WTC11 (cell line): Measurements from ENCODE around the gene DALRD3. TPM values are rescaled to one million over a fixed set of nuclear protein-coding genes. Genes with fewer than 3 reads are reported as not detected.

Experiments used
- ATAC-seq: fragments of 200-7000 bp; cut with Tn5 transposase; 2 replicates; pipeline ENCODE4 v1.10.0; 2021; ENCODE audit warnings: mild to moderate bottlenecking, moderate library complexity
- CTCF ChIA-PET: fragments of 300-600 bp; sonication (Branson Sonifier 250); formaldehyde crosslinking; loops from one replicate; lab custom pipeline; 2021; ENCODE audit warnings: antibody characterized with exemption; lab: Charles Lee
- POLR2A ChIA-PET: fragments of 350-600 bp; sonication (Branson Sonifier 250); formaldehyde crosslinking; loops from one replicate; lab custom pipeline; 2021; ENCODE audit warnings: antibody characterized with exemption; lab: Charles Lee
- DNase-seq: peaks from one replicate; pipeline ENCODE4 v3.0.0; 2021; ENCODE audit warnings: low spot score
- H3K27ac Mint-ChIP-seq: 2 replicates; pipeline ENCODE4 v1.8.0; 2021; ENCODE audit warnings: mixed read lengths
- H3K27me3 Mint-ChIP-seq: 2 replicates; pipeline ENCODE4 v1.8.0; 2021; ENCODE audit warnings: low read depth, mild to moderate bottlenecking, moderate library complexity, mixed read lengths
- H3K36me3 Mint-ChIP-seq: 2 replicates; pipeline ENCODE4 v1.8.0; 2021; ENCODE audit warnings: mixed read lengths
- H3K4me1 Mint-ChIP-seq: 2 replicates; pipeline ENCODE4 v1.8.0; 2022; ENCODE audit warnings: mixed read lengths
- H3K4me3 Mint-ChIP-seq: 2 replicates; pipeline ENCODE4 v1.8.0; 2021; ENCODE audit warnings: mild to moderate bottlenecking, moderate library complexity, mixed read lengths
- H3K9me3 Mint-ChIP-seq: 2 replicates; pipeline ENCODE4 v1.8.0; 2021; ENCODE audit warnings: mixed read lengths
- CREM ChIP-seq: sonication (generic); formaldehyde crosslinking; IDR thresholded peaks from 2 replicates; pipeline ENCODE4 v1.8.1; 2022; ENCODE audit warnings: mild to moderate bottlenecking, missing genetic modification reagents, moderate library complexity
- ELF4 ChIP-seq: sonication (generic); formaldehyde crosslinking; IDR thresholded peaks from 2 replicates; pipeline ENCODE4 v1.8.1; 2022; ENCODE audit warnings: low read depth, mild to moderate bottlenecking, moderate library complexity, missing genetic modification reagents
- HMGA2 ChIP-seq: fragments of 250-450 bp; sonication (Bioruptor Pico); IDR thresholded peaks from 2 replicates; pipeline ENCODE4 v1.4.0; 2021; ENCODE audit warnings: mild to moderate bottlenecking, moderate library complexity
- MXD4 ChIP-seq: fragments of 250-450 bp; sonication (Bioruptor Pico); IDR thresholded peaks from 2 replicates; pipeline ENCODE4 v1.8.0; 2021; ENCODE audit warnings: mild to moderate bottlenecking, moderate library complexity, borderline replicate concordance
- MYBL2 ChIP-seq: sonication (generic); formaldehyde crosslinking; IDR thresholded peaks from 2 replicates; pipeline ENCODE4 v1.8.1; 2023; ENCODE audit warnings: mild to moderate bottlenecking, moderate library complexity, missing genetic modification reagents
- NFE2L1 ChIP-seq: sonication (generic); formaldehyde crosslinking; IDR thresholded peaks from 2 replicates; pipeline ENCODE4 v1.8.1; 2023; ENCODE audit warnings: missing genetic modification reagents
- PRRX2 ChIP-seq: fragments of 250-450 bp; sonication (Bioruptor Pico); IDR thresholded peaks from 2 replicates; pipeline ENCODE4 v1.8.0; 2021; ENCODE audit warnings: mild to moderate bottlenecking
- SMAD4 ChIP-seq: sonication (generic); formaldehyde crosslinking; IDR thresholded peaks from 2 replicates; pipeline ENCODE4 v1.8.0; 2022; ENCODE audit warnings: mild to moderate bottlenecking, missing genetic modification reagents
- SOX15 ChIP-seq: fragments of 250-450 bp; sonication (Bioruptor Pico); IDR thresholded peaks from 2 replicates; pipeline ENCODE4 v1.9.0; 2021; ENCODE audit warnings: mild to moderate bottlenecking
- TEAD1 ChIP-seq: sonication (generic); formaldehyde crosslinking; IDR thresholded peaks from 2 replicates; pipeline ENCODE4 v1.8.0; 2022; ENCODE audit warnings: mild to moderate bottlenecking, missing genetic modification reagents
- ZNF121 ChIP-seq: sonication (generic); formaldehyde crosslinking; IDR thresholded peaks from 2 replicates; pipeline ENCODE4 v1.8.0; 2023; ENCODE audit warnings: missing genetic modification reagents
- ZNF219 ChIP-seq: sonication (generic); formaldehyde crosslinking; IDR thresholded peaks from 2 replicates; pipeline ENCODE4 v1.8.0; 2023; ENCODE audit warnings: missing genetic modification reagents, mild to moderate bottlenecking, borderline replicate concordance
- ZNF232 ChIP-seq: sonication (generic); formaldehyde crosslinking; IDR thresholded peaks from 2 replicates; pipeline ENCODE4 v1.8.0; 2022; ENCODE audit warnings: mild to moderate bottlenecking, missing genetic modification reagents
- ZNF416 ChIP-seq: fragments of 250-450 bp; sonication (Bioruptor Pico); IDR thresholded peaks from 2 replicates; pipeline ENCODE4 v1.9.0; 2021; ENCODE audit warnings: mild to moderate bottlenecking, inconsistent platforms
- ZNF671 ChIP-seq: fragments of 250-450 bp; sonication (Bioruptor Pico); IDR thresholded peaks from 2 replicates; pipeline ENCODE4 v1.8.0; 2021; ENCODE audit warnings: mild to moderate bottlenecking
- total RNA-seq: library from RNA; stranded (reverse); gene quantifications from 3 replicates; pipeline ENCODE4 v1.2.3, GENCODE V29; 2021
- TF ChIP-seq, protein P1 (sequence below): sonication (generic); formaldehyde crosslinking; IDR thresholded peaks from 2 replicates; pipeline ENCODE4 v1.8.0; 2022; ENCODE audit warnings: mild to moderate bottlenecking, missing genetic modification reagents
- TF ChIP-seq, protein P2 (sequence below): sonication (generic); formaldehyde crosslinking; IDR thresholded peaks from 2 replicates; pipeline ENCODE4 v1.8.1; 2023; ENCODE audit warnings: mild to moderate bottlenecking, moderate library complexity, missing genetic modification reagents
- TF ChIP-seq, protein P3 (sequence below): sonication (generic); formaldehyde crosslinking; IDR thresholded peaks from 2 replicates; pipeline ENCODE4 v1.8.1; 2023; ENCODE audit warnings: mild to moderate bottlenecking, missing genetic modification reagents
- TF ChIP-seq, protein P4 (sequence below): sonication (generic); formaldehyde crosslinking; conservative IDR thresholded peaks from 2 replicates; pipeline ENCODE4 v1.8.1; 2022; ENCODE audit warnings: mild to moderate bottlenecking, missing genetic modification reagents
- TF ChIP-seq, protein P5 (sequence below): fragments of 250-450 bp; sonication (Bioruptor Pico); IDR thresholded peaks from 2 replicates; pipeline ENCODE4 v1.9.0; 2021; ENCODE audit warnings: mild to moderate bottlenecking, borderline replicate concordance

DALRD3 gene
- total RNA-seq, 1 experiment from 2014 or later = 41.4 TPM

DNA sequence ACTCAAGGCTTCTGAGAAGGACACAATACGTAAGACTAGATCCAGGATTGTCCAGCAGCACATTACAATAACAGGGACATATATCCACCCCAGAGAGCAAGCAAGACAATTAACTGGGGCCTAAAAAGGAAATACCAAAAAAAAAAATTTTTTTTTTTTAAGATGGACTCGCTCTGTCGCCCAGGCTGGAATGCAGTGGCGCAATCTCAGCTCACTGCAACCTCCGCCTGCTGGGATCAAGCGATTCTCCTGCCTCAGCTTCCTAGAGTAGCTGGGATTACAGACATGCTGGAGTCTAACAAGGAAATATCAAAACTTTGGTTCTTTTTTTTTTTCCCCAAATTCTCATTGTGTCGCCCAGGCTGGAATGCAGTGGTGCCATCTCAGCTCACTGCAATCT lies 39.6 kb upstream of the DALRD3 start (continued):
- TF ChIP-seq, protein P1, sequence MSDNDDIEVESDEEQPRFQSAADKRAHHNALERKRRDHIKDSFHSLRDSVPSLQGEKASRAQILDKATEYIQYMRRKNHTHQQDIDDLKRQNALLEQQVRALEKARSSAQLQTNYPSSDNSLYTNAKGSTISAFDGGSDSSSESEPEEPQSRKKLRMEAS (CRISPR knock-in tag) = no peak
- TF ChIP-seq ELF4 (CRISPR knock-in tag) = no peak
- no peak for TF ChIP-seq NFE2L1
- TF ChIP-seq ZNF671 (CRISPR knock-in tag) = no peak
- TF ChIP-seq, protein P2, sequence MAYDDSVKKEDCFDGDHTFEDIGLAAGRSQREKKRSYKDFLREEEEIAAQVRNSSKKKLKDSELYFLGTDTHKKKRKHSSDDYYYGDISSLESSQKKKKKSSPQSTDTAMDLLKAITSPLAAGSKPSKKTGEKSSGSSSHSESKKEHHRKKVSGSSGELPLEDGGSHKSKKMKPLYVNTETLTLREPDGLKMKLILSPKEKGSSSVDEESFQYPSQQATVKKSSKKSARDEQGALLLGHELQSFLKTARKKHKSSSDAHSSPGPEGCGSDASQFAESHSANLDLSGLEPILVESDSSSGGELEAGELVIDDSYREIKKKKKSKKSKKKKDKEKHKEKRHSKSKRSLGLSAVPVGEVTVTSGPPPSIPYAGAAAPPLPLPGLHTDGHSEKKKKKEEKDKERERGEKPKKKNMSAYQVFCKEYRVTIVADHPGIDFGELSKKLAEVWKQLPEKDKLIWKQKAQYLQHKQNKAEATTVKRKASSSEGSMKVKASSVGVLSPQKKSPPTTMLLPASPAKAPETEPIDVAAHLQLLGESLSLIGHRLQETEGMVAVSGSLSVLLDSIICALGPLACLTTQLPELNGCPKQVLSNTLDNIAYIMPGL (CRISPR knock-in tag) = no peak
- no peak for TF ChIP-seq MYBL2 (CRISPR knock-in tag)
- TF ChIP-seq PRRX2 = no peak

DNA sequence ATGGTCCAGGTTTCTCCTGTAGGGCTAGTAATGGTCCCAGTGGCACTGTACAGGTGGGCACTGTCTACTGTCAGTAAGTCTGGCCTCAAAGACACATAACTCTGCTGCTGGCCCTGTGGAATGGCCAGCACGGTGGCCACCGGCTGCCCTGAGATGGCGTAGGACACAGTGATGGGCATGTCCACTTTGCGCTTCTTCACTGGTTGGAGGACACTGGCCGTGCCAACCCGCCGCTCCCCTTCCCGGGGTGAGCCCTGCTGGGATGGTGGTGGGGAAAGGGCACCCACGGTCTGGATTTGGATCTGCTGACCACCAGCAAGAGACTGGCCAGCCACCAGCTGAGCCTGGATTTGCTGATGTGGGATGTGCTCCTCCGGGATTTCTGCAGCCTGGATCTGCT lies 38.9 kb upstream of the DALRD3 start:
- no peak overlapping the region for H3K27ac Mint-ChIP-seq
- ChIA-PET POLR2A (no interaction called here), CTCF (no interaction called here)
- peaks cover 51% of the 10 kb centered on the region for H3K36me3 Mint-ChIP-seq
- no peak for DNase-seq
- no peaks in the 10 kb centered on the region for H3K4me1 Mint-ChIP-seq
- H3K4me3 Mint-ChIP-seq = no peak overlapping the region
- no peak for TF ChIP-seq SOX15 (CRISPR knock-in tag)
- TF ChIP-seq, protein P3, sequence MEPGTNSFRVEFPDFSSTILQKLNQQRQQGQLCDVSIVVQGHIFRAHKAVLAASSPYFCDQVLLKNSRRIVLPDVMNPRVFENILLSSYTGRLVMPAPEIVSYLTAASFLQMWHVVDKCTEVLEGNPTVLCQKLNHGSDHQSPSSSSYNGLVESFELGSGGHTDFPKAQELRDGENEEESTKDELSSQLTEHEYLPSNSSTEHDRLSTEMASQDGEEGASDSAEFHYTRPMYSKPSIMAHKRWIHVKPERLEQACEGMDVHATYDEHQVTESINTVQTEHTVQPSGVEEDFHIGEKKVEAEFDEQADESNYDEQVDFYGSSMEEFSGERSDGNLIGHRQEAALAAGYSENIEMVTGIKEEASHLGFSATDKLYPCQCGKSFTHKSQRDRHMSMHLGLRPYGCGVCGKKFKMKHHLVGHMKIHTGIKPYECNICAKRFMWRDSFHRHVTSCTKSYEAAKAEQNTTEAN (CRISPR knock-in tag) = no peak
- no peak for TF ChIP-seq CREM (CRISPR knock-in tag)
- TF ChIP-seq HMGA2 = no peak
- TF ChIP-seq, protein P4, sequence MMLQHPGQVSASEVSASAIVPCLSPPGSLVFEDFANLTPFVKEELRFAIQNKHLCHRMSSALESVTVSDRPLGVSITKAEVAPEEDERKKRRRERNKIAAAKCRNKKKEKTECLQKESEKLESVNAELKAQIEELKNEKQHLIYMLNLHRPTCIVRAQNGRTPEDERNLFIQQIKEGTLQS (CRISPR knock-in tag) = no peak
- no peak for TF ChIP-seq SMAD4 (CRISPR knock-in tag)
- no peak for TF ChIP-seq ZNF121 (CRISPR knock-in tag)
- no peak for TF ChIP-seq ZNF416 (CRISPR knock-in tag)
- no peak for TF ChIP-seq ZNF219 (CRISPR knock-in tag)
- no peak for TF ChIP-seq MXD4 (CRISPR knock-in tag)
- TF ChIP-seq TEAD1 (CRISPR knock-in tag) = no peak
- TF ChIP-seq, protein P5, sequence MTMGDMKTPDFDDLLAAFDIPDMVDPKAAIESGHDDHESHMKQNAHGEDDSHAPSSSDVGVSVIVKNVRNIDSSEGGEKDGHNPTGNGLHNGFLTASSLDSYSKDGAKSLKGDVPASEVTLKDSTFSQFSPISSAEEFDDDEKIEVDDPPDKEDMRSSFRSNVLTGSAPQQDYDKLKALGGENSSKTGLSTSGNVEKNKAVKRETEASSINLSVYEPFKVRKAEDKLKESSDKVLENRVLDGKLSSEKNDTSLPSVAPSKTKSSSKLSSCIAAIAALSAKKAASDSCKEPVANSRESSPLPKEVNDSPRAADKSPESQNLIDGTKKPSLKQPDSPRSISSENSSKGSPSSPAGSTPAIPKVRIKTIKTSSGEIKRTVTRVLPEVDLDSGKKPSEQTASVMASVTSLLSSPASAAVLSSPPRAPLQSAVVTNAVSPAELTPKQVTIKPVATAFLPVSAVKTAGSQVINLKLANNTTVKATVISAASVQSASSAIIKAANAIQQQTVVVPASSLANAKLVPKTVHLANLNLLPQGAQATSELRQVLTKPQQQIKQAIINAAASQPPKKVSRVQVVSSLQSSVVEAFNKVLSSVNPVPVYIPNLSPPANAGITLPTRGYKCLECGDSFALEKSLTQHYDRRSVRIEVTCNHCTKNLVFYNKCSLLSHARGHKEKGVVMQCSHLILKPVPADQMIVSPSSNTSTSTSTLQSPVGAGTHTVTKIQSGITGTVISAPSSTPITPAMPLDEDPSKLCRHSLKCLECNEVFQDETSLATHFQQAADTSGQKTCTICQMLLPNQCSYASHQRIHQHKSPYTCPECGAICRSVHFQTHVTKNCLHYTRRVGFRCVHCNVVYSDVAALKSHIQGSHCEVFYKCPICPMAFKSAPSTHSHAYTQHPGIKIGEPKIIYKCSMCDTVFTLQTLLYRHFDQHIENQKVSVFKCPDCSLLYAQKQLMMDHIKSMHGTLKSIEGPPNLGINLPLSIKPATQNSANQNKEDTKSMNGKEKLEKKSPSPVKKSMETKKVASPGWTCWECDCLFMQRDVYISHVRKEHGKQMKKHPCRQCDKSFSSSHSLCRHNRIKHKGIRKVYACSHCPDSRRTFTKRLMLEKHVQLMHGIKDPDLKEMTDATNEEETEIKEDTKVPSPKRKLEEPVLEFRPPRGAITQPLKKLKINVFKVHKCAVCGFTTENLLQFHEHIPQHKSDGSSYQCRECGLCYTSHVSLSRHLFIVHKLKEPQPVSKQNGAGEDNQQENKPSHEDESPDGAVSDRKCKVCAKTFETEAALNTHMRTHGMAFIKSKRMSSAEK (CRISPR knock-in tag) = no peak
- TF ChIP-seq ZNF232 (CRISPR knock-in tag) = no peak
- no peaks in the 10 kb centered on the region for H3K27me3 Mint-ChIP-seq
- ATAC-seq = no peak
- no peaks in the 10 kb centered on the region for H3K9me3 Mint-ChIP-seq
